Gastrocnemius medialis (tissue), 4 donors: Measurements from ENCODE around the gene FKBP1B.

Experiments used
- POLR2A ChIP-seq, 2 donors: fragments of 450-650 bp; IDR thresholded peaks; one replicate each; pipeline ENCODE4 v1.6.1; 2017; ENCODE audit warnings: antibody characterized with exemption in 2 of 2, mild to moderate bottlenecking in 2 of 2, moderate library complexity in 2 of 2
- TF ChIP-seq, protein P1 (sequence below), 5 experiments: fragments of 450-650 bp in 3 of 5; fragments of 200-600 bp in 2 of 5; sonication (generic) in 2 of 5; IDR thresholded peaks in 4 of 5; conservative IDR thresholded peaks in 1 of 5; 1 replicate in 4 of 5; 2 replicates in 1 of 5; pipeline ENCODE4 v1.5.1; 2016 to 2019; ENCODE audit warnings: antibody characterized with exemption in 5 of 5, mild to moderate bottlenecking in 3 of 5, moderate library complexity in 3 of 5

- TF ChIP-seq, protein P1, sequence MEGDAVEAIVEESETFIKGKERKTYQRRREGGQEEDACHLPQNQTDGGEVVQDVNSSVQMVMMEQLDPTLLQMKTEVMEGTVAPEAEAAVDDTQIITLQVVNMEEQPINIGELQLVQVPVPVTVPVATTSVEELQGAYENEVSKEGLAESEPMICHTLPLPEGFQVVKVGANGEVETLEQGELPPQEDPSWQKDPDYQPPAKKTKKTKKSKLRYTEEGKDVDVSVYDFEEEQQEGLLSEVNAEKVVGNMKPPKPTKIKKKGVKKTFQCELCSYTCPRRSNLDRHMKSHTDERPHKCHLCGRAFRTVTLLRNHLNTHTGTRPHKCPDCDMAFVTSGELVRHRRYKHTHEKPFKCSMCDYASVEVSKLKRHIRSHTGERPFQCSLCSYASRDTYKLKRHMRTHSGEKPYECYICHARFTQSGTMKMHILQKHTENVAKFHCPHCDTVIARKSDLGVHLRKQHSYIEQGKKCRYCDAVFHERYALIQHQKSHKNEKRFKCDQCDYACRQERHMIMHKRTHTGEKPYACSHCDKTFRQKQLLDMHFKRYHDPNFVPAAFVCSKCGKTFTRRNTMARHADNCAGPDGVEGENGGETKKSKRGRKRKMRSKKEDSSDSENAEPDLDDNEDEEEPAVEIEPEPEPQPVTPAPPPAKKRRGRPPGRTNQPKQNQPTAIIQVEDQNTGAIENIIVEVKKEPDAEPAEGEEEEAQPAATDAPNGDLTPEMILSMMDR (IDR thresholded peaks at IDR 0.05 in 4 of 5, conservative IDR thresholded peaks at IDR 0.05 in 1 of 5): no peak
- no peak for TF ChIP-seq POLR2A (IDR thresholded peaks at IDR 0.05)
Measured at GRCh38 chr2:24045511-24046508, 3.7 kb upstream of the FKBP1B start.
